HEK293 (cell line): ENCODE results near the gene SIX4.
A peak's percentile ranks its signal among the peaks of the same experiment; 100 is the strongest.

Experiments used
- CTCF ChIA-PET: fragments of 350-600 bp; formaldehyde crosslinking; extraction: SDS; loops from one replicate; lab custom pipeline; 2021; ENCODE audit warnings: antibody characterized with exemption; lab: Yijun Ruan, JAX
- POLR2A ChIA-PET: fragments of 300-600 bp; formaldehyde crosslinking; extraction: SDS; loops from one replicate; lab custom pipeline; 2020; ENCODE audit warnings: antibody characterized with exemption, inconsistent platforms; lab: Yijun Ruan, JAX
- H3K27ac ChIP-seq: fragments of 200-500 bp; sonication (Bioruptor generic); 2 replicates; pipeline ENCODE4 v1.5.1; 2014; ENCODE audit warnings: low read depth, low read length, control low read depth, inconsistent platforms; ENCODE audit errors: extremely low read depth
- H3K36me3 ChIP-seq, 2 experiments: fragments of 200-500 bp in 1 of 2; sonication (Bioruptor generic) in 1 of 2; 1 replicate in 1 of 2; 2 replicates in 1 of 2; pipeline ENCODE4 v1.5.1; 2014 to 2017; ENCODE audit warnings: inconsistent platforms in 2 of 2, low read length in 2 of 2; ENCODE audit not compliant: control insufficient read depth in 2 of 2, insufficient read depth in 1 of 2
- H3K4me1 ChIP-seq: fragments of 200-500 bp; sonication (Bioruptor generic); 2 replicates; pipeline ENCODE4 v1.5.1; 2014; ENCODE audit warnings: mild to moderate bottlenecking, low read length, inconsistent platforms; ENCODE audit not compliant: control insufficient read depth, insufficient read depth
- H3K4me3 ChIP-seq: 2 replicates; pipeline ENCODE4 v1.5.1; 2011; ENCODE audit warnings: low read depth, mild to moderate bottlenecking, control low read depth, low read length, moderate library complexity
- H3K9me3 ChIP-seq: fragments of 200-500 bp; sonication (Bioruptor generic); 2 replicates; pipeline ENCODE4 v1.5.1; 2014; ENCODE audit warnings: low read depth, low read length, inconsistent platforms; ENCODE audit not compliant: control insufficient read depth, insufficient read depth
- GLI2 ChIP-seq: fragments of 450-650 bp; formaldehyde crosslinking; IDR thresholded peaks from 2 replicates; pipeline ENCODE4; 2017; ENCODE audit warnings: missing biosample characterization, missing genetic modification characterization, low read depth, borderline replicate concordance
- SALL2 ChIP-seq: fragments of 450-650 bp; formaldehyde crosslinking; IDR thresholded peaks from 2 replicates; pipeline ENCODE4 v1.5.0; 2017; ENCODE audit warnings: missing biosample characterization, mild to moderate bottlenecking, missing genetic modification characterization, borderline replicate concordance
- SP2 ChIP-seq: fragments of 450-650 bp; formaldehyde crosslinking; IDR thresholded peaks from 2 replicates; pipeline ENCODE4 v1.5.1; 2016; ENCODE audit warnings: missing biosample characterization, missing genetic modification characterization
- ZNF10 ChIP-seq: fragments of 450-650 bp; formaldehyde crosslinking; IDR thresholded peaks from 2 replicates; pipeline ENCODE4 v1.5.1; 2017; ENCODE audit warnings: missing biosample characterization, missing genetic modification characterization
- ZNF132 ChIP-seq: fragments of 450-650 bp; formaldehyde crosslinking; IDR thresholded peaks from 2 replicates; pipeline ENCODE4 v1.5.1; 2017; ENCODE audit warnings: missing biosample characterization, missing genetic modification characterization, borderline replicate concordance
- ZNF140 ChIP-seq: fragments of 450-650 bp; formaldehyde crosslinking; IDR thresholded peaks from 2 replicates; pipeline ENCODE4 v1.5.1; 2016; ENCODE audit warnings: missing biosample characterization, missing genetic modification characterization
- ZNF223 ChIP-seq: fragments of 450-650 bp; formaldehyde crosslinking; IDR thresholded peaks from 2 replicates; pipeline ENCODE4 v1.5.1; 2016; ENCODE audit warnings: missing biosample characterization, missing genetic modification characterization
- ZNF248 ChIP-seq: fragments of 450-650 bp; formaldehyde crosslinking; IDR thresholded peaks from 2 replicates; pipeline ENCODE4 v1.5.1; 2017; ENCODE audit warnings: missing biosample characterization, missing genetic modification characterization
- ZNF266 ChIP-seq: fragments of 450-650 bp; formaldehyde crosslinking; IDR thresholded peaks from 2 replicates; pipeline ENCODE4 v1.5.1; 2016; ENCODE audit warnings: missing biosample characterization, missing genetic modification characterization, low read depth
- ZNF324 ChIP-seq: fragments of 450-650 bp; formaldehyde crosslinking; IDR thresholded peaks from 2 replicates; pipeline ENCODE4 v1.5.1; 2016; ENCODE audit warnings: missing biosample characterization, missing genetic modification characterization
- ZNF404 ChIP-seq: fragments of 450-650 bp; formaldehyde crosslinking; IDR thresholded peaks from 2 replicates; pipeline ENCODE4 v1.5.1; 2017; ENCODE audit warnings: missing biosample characterization, missing genetic modification characterization
- ZNF433 ChIP-seq: fragments of 450-650 bp; formaldehyde crosslinking; IDR thresholded peaks from 2 replicates; pipeline ENCODE4 v1.5.1; 2016; ENCODE audit warnings: missing biosample characterization, missing genetic modification characterization, low read depth
- ZNF473 ChIP-seq: fragments of 450-650 bp; formaldehyde crosslinking; IDR thresholded peaks from 2 replicates; pipeline ENCODE4 v1.5.1; 2017; ENCODE audit warnings: missing biosample characterization, missing genetic modification characterization
- ZNF514 ChIP-seq: fragments of 450-650 bp; formaldehyde crosslinking; IDR thresholded peaks from 2 replicates; pipeline ENCODE4 v1.5.1; 2016; ENCODE audit warnings: missing biosample characterization, missing genetic modification characterization
- ZNF530 ChIP-seq: fragments of 450-650 bp; formaldehyde crosslinking; IDR thresholded peaks from 2 replicates; pipeline ENCODE4 v1.5.1; 2016; ENCODE audit warnings: low read depth, missing biosample characterization, missing genetic modification characterization
- ZNF629 ChIP-seq: fragments of 450-650 bp; formaldehyde crosslinking; IDR thresholded peaks from 2 replicates; pipeline ENCODE4 v1.5.1; 2017; ENCODE audit warnings: missing biosample characterization, missing genetic modification characterization
- ZNF658 ChIP-seq: fragments of 450-650 bp; formaldehyde crosslinking; IDR thresholded peaks from 2 replicates; pipeline ENCODE4; 2016; ENCODE audit warnings: missing biosample characterization, missing genetic modification characterization
- ZNF707 ChIP-seq: fragments of 450-650 bp; formaldehyde crosslinking; IDR thresholded peaks from 2 replicates; pipeline ENCODE4 v1.5.1; 2016; ENCODE audit warnings: missing biosample characterization, missing genetic modification characterization
- ZNF747 ChIP-seq: fragments of 450-650 bp; formaldehyde crosslinking; IDR thresholded peaks from 2 replicates; pipeline ENCODE4 v1.5.1; 2016; ENCODE audit warnings: missing biosample characterization, missing genetic modification characterization
- ZNF777 ChIP-seq: fragments of 450-650 bp; formaldehyde crosslinking; IDR thresholded peaks from 2 replicates; pipeline ENCODE4 v1.5.1; 2017; ENCODE audit warnings: missing biosample characterization, missing genetic modification characterization, borderline replicate concordance
- ZNF791 ChIP-seq: fragments of 450-650 bp; formaldehyde crosslinking; IDR thresholded peaks from 2 replicates; pipeline ENCODE4 v1.5.1; 2016; ENCODE audit warnings: missing biosample characterization, missing genetic modification characterization
- ZNF843 ChIP-seq: fragments of 450-650 bp; formaldehyde crosslinking; IDR thresholded peaks from 2 replicates; pipeline ENCODE4 v1.5.1; 2016; ENCODE audit warnings: missing biosample characterization, missing genetic modification characterization
- ZSCAN16 ChIP-seq: fragments of 450-650 bp; formaldehyde crosslinking; IDR thresholded peaks from 2 replicates; pipeline ENCODE4 v1.5.1; 2016; ENCODE audit warnings: missing biosample characterization, missing genetic modification characterization
- TF ChIP-seq, protein P1 (sequence below): fragments of 450-650 bp; formaldehyde crosslinking; IDR thresholded peaks from 2 replicates; pipeline ENCODE4 v1.5.1; 2016; ENCODE audit warnings: missing biosample characterization, missing genetic modification characterization, low read depth
- TF ChIP-seq, protein P2 (sequence below): fragments of 450-650 bp; formaldehyde crosslinking; IDR thresholded peaks from 2 replicates; pipeline ENCODE4 v1.5.1; 2016; ENCODE audit warnings: missing biosample characterization, missing genetic modification characterization, borderline replicate concordance
- TF ChIP-seq, protein P3 (sequence below): fragments of 450-650 bp; formaldehyde crosslinking; IDR thresholded peaks from 2 replicates; pipeline ENCODE4 v1.5.1; 2017; ENCODE audit warnings: missing biosample characterization, missing genetic modification characterization

The SIX4 gene

DNA sequence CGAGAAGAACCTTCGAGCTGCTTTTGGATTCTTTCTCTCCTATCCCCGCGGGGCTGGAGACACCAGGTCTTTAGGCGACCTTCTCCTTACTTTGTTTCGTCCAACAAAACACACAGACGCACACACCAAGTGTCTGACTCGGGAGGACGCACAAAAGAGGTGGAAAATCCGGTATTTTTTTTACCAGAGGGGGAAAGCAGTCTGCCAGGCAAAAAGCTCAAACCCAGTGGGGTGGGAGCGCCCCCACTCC, 2.1 kb downstream of the SIX4 start:
- CTCF ChIA-PET, result interaction anchor here (1.0 to 1.2 kb wide), 3 partner anchors 12 to 74 kb away, joined by 3 read pairs; partner anchors contain the start of gene MNAT1
- POLR2A ChIA-PET, result interaction anchor here (1.6 to 4.4 kb wide), 5 partner anchors 68 to 301 kb away, joined by 3 to 62 read pairs (median 6); partner anchors contain the start of genes SIX1, SLC38A6 and TRMT5
- Histone ChIP-seq H3K4me1 (peaks cover 12% of the 10 kb centered on the region), H3K4me3 (peak overlapping the region; percentile 96), H3K27ac (peak overlapping the region; percentile 99), H3K9me3 (no peaks in the 10 kb centered on the region), H3K36me3 (peaks cover 13 to 33% of the 10 kb centered on the region in 2 experiments)
- TF ChIP-seq ZSCAN16 (tag by site-specific recombination), result no peak
- TF ChIP-seq ZNF514 (tag by site-specific recombination), result no peak
- no peak for TF ChIP-seq ZNF473 (tag by site-specific recombination)

DNA sequence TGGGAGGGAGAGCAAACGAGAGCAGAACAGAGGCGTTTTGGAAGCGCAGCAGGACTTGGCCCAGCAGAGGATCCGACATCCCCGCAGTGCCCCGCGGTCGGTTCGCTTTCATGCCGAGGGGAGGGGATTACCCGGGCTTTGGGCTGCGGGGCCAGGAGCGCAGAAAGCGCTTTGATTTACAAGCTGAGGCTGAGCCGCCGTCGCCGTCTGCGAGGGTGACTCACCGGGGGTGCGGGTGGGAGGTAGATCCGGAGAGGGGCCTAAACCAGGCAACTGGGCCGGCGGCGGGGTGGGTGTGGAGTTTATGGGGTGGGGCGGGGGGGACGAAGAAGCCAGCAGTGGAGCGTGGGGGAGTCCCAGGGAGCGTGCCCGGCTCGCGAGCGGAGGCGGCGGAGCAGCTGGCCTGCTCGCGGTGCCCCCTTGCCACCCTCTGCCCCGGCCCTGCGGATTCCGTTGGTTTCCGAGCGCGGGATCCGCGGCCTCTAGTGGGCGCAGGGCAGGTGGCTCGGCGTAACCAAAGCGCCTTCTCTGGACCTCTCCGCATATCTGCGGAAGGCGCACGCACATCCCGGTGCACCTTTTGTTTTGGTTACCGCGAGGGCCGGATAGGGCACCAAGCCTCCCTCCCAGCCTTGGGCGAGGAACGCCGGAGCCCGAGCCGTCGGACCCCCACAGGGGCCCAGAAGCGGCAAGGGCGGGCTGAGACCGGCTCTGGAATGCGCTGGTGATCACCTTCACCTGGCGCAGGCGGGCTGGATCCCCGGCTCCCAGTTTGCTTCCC, 2.6 kb downstream of the SIX4 start:
- ChIA-PET POLR2A (interaction anchor here (0.6 to 4.4 kb wide), 6 partner anchors 72 to 600 kb away, joined by 4 to 62 read pairs (median 8); partner anchors contain the start of genes PRKCH, SIX1, SLC38A6 and TRMT5), CTCF (interaction anchor here (0.6 to 1.2 kb wide), 7 partner anchors 9 to 82 kb away, joined by 3 to 5 read pairs (median 3); partner anchors contain the start of gene MNAT1)
- Histone ChIP-seq H3K27ac (peak overlapping the region; percentile 99), H3K4me3 (peak overlapping the region; percentile 96), H3K36me3 (peaks cover 16 to 34% of the 10 kb centered on the region in 2 experiments), H3K9me3 (no peaks in the 10 kb centered on the region), H3K4me1 (peaks cover 12% of the 10 kb centered on the region)
- TF ChIP-seq, protein P1, sequence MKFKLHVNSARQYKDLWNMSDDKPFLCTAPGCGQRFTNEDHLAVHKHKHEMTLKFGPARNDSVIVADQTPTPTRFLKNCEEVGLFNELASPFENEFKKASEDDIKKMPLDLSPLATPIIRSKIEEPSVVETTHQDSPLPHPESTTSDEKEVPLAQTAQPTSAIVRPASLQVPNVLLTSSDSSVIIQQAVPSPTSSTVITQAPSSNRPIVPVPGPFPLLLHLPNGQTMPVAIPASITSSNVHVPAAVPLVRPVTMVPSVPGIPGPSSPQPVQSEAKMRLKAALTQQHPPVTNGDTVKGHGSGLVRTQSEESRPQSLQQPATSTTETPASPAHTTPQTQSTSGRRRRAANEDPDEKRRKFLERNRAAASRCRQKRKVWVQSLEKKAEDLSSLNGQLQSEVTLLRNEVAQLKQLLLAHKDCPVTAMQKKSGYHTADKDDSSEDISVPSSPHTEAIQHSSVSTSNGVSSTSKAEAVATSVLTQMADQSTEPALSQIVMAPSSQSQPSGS (tag by site-specific recombination), result no peak
- TF ChIP-seq, protein P2, sequence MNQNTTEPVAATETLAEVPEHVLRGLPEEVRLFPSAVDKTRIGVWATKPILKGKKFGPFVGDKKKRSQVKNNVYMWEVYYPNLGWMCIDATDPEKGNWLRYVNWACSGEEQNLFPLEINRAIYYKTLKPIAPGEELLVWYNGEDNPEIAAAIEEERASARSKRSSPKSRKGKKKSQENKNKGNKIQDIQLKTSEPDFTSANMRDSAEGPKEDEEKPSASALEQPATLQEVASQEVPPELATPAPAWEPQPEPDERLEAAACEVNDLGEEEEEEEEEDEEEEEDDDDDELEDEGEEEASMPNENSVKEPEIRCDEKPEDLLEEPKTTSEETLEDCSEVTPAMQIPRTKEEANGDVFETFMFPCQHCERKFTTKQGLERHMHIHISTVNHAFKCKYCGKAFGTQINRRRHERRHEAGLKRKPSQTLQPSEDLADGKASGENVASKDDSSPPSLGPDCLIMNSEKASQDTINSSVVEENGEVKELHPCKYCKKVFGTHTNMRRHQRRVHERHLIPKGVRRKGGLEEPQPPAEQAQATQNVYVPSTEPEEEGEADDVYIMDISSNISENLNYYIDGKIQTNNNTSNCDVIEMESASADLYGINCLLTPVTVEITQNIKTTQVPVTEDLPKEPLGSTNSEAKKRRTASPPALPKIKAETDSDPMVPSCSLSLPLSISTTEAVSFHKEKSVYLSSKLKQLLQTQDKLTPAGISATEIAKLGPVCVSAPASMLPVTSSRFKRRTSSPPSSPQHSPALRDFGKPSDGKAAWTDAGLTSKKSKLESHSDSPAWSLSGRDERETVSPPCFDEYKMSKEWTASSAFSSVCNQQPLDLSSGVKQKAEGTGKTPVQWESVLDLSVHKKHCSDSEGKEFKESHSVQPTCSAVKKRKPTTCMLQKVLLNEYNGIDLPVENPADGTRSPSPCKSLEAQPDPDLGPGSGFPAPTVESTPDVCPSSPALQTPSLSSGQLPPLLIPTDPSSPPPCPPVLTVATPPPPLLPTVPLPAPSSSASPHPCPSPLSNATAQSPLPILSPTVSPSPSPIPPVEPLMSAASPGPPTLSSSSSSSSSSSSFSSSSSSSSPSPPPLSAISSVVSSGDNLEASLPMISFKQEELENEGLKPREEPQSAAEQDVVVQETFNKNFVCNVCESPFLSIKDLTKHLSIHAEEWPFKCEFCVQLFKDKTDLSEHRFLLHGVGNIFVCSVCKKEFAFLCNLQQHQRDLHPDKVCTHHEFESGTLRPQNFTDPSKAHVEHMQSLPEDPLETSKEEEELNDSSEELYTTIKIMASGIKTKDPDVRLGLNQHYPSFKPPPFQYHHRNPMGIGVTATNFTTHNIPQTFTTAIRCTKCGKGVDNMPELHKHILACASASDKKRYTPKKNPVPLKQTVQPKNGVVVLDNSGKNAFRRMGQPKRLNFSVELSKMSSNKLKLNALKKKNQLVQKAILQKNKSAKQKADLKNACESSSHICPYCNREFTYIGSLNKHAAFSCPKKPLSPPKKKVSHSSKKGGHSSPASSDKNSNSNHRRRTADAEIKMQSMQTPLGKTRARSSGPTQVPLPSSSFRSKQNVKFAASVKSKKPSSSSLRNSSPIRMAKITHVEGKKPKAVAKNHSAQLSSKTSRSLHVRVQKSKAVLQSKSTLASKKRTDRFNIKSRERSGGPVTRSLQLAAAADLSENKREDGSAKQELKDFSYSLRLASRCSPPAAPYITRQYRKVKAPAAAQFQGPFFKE (tag by site-specific recombination), result no peak
- no peak for TF ChIP-seq ZNF324 (tag by site-specific recombination)
- TF ChIP-seq, protein P3, sequence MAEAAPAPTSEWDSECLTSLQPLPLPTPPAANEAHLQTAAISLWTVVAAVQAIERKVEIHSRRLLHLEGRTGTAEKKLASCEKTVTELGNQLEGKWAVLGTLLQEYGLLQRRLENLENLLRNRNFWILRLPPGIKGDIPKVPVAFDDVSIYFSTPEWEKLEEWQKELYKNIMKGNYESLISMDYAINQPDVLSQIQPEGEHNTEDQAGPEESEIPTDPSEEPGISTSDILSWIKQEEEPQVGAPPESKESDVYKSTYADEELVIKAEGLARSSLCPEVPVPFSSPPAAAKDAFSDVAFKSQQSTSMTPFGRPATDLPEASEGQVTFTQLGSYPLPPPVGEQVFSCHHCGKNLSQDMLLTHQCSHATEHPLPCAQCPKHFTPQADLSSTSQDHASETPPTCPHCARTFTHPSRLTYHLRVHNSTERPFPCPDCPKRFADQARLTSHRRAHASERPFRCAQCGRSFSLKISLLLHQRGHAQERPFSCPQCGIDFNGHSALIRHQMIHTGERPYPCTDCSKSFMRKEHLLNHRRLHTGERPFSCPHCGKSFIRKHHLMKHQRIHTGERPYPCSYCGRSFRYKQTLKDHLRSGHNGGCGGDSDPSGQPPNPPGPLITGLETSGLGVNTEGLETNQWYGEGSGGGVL (tag by site-specific recombination), result peak; percentile 87
- TF ChIP-seq ZNF10 (tag by site-specific recombination), result no peak
- no peak for TF ChIP-seq ZNF747
- TF ChIP-seq ZNF266, result no peak
- TF ChIP-seq ZNF658, result no peak
- TF ChIP-seq ZNF843 (tag by site-specific recombination), result no peak; the same call in 1 of the 2 replicates
- TF ChIP-seq SALL2, result no peak
- no peak for TF ChIP-seq ZNF223
- no peak for TF ChIP-seq ZNF530 (tag by site-specific recombination)
- TF ChIP-seq ZNF248, result no peak
- TF ChIP-seq ZNF791, result no peak
- TF ChIP-seq GLI2, result no peak
- peak; percentile 44 for TF ChIP-seq SP2
- TF ChIP-seq ZNF140 (tag by site-specific recombination), result no peak
- TF ChIP-seq ZNF132 (tag by site-specific recombination), result no peak
- TF ChIP-seq ZNF629 (tag by site-specific recombination), result no peak
- peak; percentile 43; the same call in 1 of the 2 replicates for TF ChIP-seq ZNF777 (tag by site-specific recombination)
- TF ChIP-seq ZNF707 (tag by site-specific recombination), result no peak
- TF ChIP-seq ZNF404 (tag by site-specific recombination), result no peak
- TF ChIP-seq ZNF433 (tag by site-specific recombination), result no peak
